OCI-LY3 (cell line): ENCODE data around the gene ADORA1.

Experiments
- EZH2phosphoT487 ChIP-seq: fragments of 200-600 bp; shearing (Covaris generic); IDR thresholded peaks from 2 replicates; pipeline ENCODE4 v1.6.1; 2018; ENCODE audit warnings: antibody characterized with exemption, mixed run types, low read depth
- TF ChIP-seq, protein P1 (sequence below): fragments of 200-600, 300-600 bp; sonication (generic); IDR thresholded peaks from 2 replicates; pipeline ENCODE4 v1.5.1; 2014; ENCODE audit warnings: antibody characterized with exemption, low read length, low read depth

DNA sequence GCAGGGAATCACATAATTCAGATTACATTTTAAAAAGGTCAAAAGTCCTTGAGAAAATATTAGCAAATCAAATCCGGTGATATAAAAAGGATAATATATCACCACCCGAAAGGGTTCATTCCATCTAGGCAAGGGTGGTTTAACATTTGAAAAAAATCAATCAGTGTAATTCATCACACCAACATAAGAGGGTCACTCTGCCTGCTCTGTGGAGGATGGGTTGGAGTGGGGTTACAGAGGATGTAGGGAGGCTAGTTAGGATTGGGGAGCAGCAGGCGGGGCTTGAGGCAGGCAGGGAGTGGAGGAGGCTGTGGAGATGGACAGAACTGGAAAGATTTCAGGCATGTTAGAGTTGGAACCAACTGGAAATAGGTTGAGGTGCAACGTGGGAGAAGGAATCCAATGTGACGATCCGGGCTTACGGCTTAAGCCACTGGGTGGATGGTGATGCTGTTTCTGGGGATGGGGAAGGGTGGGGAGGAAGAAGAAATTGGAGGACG lies 12.5 kb downstream of the ADORA1 start:
- TF ChIP-seq EZH2phosphoT487: no peak
- TF ChIP-seq, protein P1, sequence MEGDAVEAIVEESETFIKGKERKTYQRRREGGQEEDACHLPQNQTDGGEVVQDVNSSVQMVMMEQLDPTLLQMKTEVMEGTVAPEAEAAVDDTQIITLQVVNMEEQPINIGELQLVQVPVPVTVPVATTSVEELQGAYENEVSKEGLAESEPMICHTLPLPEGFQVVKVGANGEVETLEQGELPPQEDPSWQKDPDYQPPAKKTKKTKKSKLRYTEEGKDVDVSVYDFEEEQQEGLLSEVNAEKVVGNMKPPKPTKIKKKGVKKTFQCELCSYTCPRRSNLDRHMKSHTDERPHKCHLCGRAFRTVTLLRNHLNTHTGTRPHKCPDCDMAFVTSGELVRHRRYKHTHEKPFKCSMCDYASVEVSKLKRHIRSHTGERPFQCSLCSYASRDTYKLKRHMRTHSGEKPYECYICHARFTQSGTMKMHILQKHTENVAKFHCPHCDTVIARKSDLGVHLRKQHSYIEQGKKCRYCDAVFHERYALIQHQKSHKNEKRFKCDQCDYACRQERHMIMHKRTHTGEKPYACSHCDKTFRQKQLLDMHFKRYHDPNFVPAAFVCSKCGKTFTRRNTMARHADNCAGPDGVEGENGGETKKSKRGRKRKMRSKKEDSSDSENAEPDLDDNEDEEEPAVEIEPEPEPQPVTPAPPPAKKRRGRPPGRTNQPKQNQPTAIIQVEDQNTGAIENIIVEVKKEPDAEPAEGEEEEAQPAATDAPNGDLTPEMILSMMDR: no peak
